ENCODE results near the gene GRHL1.
"Not testable (repeated sequence)": the region's sequence is repeated elsewhere in the genome, so short reads cannot be mapped to it uniquely, and the experiment has no call there.

GRHL1 gene

GRCh38 chr2:9951522-9952285 lies at the start of gene GRHL1:
Gene GRHL1 (plus strand): TSS chr2:9951693. CDS start chr2:9951834, 141 bp downstream.
- no peak for FAIRE-seq

GRCh38 chr2:9905413-9905812 lies 46.1 kb upstream of the GRHL1 start:
- no peak for FAIRE-seq

GRCh38 chr2:9907402-9907801 lies 44.1 kb upstream of the GRHL1 start:
- no peak for FAIRE-seq

- FAIRE-seq: no peak
Measured at GRCh38 chr2:9908639-9909038, 42.9 kb upstream of the GRHL1 start.

- FAIRE-seq: no peak
Measured at GRCh38 chr2:9909106-9909505, 42.4 kb upstream of the GRHL1 start.

GRCh38 chr2:9910699-9911098 lies 40.8 kb upstream of the GRHL1 start:
- no peak for FAIRE-seq

- no peak for FAIRE-seq
Measured at GRCh38 chr2:9912468-9912867, 39.0 kb upstream of the GRHL1 start.

- FAIRE-seq: no peak
Measured at GRCh38 chr2:9914384-9915065, 37.0 kb upstream of the GRHL1 start.

- no peak for FAIRE-seq
Measured at GRCh38 chr2:9918275-9918674, 33.2 kb upstream of the GRHL1 start.

- no peak for FAIRE-seq
Measured at GRCh38 chr2:9919512-9919911, 32.0 kb upstream of the GRHL1 start.

GRCh38 chr2:9927020-9927419 lies 24.5 kb upstream of the GRHL1 start:
- FAIRE-seq: not testable (repeated sequence)

GRCh38 chr2:9937258-9937657 lies 14.2 kb upstream of the GRHL1 start:
- FAIRE-seq: no peak

GRCh38 chr2:9937968-9938367 lies 13.5 kb upstream of the GRHL1 start:
- no peak for FAIRE-seq

- no peak for FAIRE-seq
Measured at GRCh38 chr2:9939587-9940485, 11.7 kb upstream of the GRHL1 start.

- FAIRE-seq: no peak
Measured at GRCh38 chr2:9941196-9941995, 10.1 kb upstream of the GRHL1 start.

GRCh38 chr2:9941996-9942390 lies 9.5 kb upstream of the GRHL1 start:
- FAIRE-seq: no peak

- FAIRE-seq: no peak
Measured at GRCh38 chr2:9944330-9944758, 7.1 kb upstream of the GRHL1 start.

GRCh38 chr2:9945596-9945995 lies 5.9 kb upstream of the GRHL1 start:
- FAIRE-seq: no peak

- no peak for FAIRE-seq
Measured at GRCh38 chr2:9946076-9946475, 5.4 kb upstream of the GRHL1 start.

- no peak for FAIRE-seq
Measured at GRCh38 chr2:9946818-9947217, 4.7 kb upstream of the GRHL1 start.

- no peak for FAIRE-seq
Measured at GRCh38 chr2:9948721-9949120, 2.8 kb upstream of the GRHL1 start.

GRCh38 chr2:9949239-9949991 lies 2.1 kb upstream of the GRHL1 start:
- FAIRE-seq: no peak
